ES-I3 (cell line): ENCODE data around the gene KCNIP3.

Source experiments
- H3K36me3 ChIP-seq: 2 replicates; pipeline ENCODE4 v1.6.1; 2013; ENCODE audit warnings: mild to moderate bottlenecking, low read length, control low read depth, moderate library complexity; ENCODE audit not compliant: insufficient read depth
- H3K4me1 ChIP-seq: 2 replicates; pipeline ENCODE4 v1.6.1; 2013; ENCODE audit warnings: mild to moderate bottlenecking, control low read depth, low read length; ENCODE audit not compliant: insufficient read depth
- H3K9ac ChIP-seq: 2 replicates; pipeline ENCODE4 v1.6.1; 2013; ENCODE audit warnings: low read depth, mild to moderate bottlenecking, low read length, moderate library complexity
- H3K9me3 ChIP-seq: 2 replicates; pipeline ENCODE4 v1.6.1; 2013; ENCODE audit warnings: mild to moderate bottlenecking, low read length, moderate library complexity; ENCODE audit not compliant: control insufficient read depth, insufficient read depth

The KCNIP3 gene

DNA sequence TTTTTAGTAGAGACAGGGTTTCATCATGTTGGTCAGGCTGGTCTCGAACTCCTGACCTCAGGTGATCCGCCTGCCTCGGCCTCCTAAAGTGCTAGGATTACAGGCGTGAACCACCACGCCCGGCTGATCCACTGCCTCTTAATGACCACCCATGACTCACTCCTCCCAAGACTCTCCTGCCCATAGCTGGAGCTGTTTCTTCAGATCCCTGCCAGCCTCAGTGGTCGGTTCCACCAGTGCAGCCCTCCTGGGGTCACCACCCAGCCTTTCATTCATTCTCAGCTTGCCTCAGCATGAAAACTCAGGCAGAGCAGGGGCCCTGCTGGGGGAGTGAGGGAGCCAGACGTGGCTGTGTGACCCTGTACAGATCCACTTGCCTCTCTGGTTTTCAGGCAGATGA lies 12.5 kb downstream of the KCNIP3 start:
- Histone ChIP-seq H3K36me3 (no peaks in the 10 kb centered on the region), H3K9me3 (no peaks in the 10 kb centered on the region), H3K4me1 (peaks cover 5% of the 10 kb centered on the region; the same call in 1 of the 2 replicates), H3K9ac (no peak overlapping the region)

DNA sequence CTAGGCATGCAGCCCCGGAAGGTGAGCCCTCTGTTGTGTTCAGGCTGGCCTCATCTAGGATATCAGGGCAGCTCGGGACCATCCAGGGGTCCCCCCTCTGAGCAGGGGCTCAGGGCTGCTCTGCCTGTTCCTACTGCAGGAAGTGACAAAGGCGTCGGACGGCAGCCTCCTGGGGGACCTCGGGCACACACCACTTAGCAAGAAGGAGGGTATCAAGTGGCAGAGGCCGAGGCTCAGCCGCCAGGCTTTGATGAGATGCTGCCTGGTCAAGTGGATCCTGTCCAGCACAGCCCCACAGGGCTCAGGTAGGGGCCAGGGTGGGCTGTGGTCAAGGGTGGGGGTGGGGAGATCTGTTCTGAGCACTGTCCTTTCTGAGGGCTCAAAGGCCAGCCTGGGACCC lies 13.1 kb downstream of the KCNIP3 start:
- peaks cover 4% of the 10 kb centered on the region; the same call in 1 of the 2 replicates for H3K4me1 ChIP-seq
- H3K9me3 ChIP-seq: no peaks in the 10 kb centered on the region
- no peak overlapping the region for H3K9ac ChIP-seq
- H3K36me3 ChIP-seq: no peaks in the 10 kb centered on the region

DNA sequence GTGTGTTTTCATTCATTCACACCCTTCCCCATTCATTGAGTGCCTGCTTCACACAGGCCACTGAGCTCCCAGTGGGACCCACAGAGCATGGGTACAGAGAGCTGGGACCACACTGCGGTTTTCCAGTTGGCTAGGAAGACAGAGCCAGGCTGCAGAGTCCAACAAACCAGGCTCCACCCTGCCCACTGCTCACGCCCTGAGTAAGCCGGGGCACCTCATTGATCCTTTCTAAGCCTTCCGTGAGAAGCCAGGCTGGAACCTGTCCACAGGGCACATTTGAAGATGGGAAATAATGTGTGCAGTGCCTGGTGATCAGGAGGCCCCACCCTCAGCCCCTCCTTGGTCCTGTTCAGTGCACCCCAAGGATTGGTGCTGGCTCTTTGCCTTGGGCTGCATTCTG lies 13.5 kb downstream of the KCNIP3 start:
- Histone ChIP-seq H3K4me1 (no peaks in the 10 kb centered on the region), H3K36me3 (no peaks in the 10 kb centered on the region), H3K9ac (no peak overlapping the region), H3K9me3 (no peaks in the 10 kb centered on the region)

DNA sequence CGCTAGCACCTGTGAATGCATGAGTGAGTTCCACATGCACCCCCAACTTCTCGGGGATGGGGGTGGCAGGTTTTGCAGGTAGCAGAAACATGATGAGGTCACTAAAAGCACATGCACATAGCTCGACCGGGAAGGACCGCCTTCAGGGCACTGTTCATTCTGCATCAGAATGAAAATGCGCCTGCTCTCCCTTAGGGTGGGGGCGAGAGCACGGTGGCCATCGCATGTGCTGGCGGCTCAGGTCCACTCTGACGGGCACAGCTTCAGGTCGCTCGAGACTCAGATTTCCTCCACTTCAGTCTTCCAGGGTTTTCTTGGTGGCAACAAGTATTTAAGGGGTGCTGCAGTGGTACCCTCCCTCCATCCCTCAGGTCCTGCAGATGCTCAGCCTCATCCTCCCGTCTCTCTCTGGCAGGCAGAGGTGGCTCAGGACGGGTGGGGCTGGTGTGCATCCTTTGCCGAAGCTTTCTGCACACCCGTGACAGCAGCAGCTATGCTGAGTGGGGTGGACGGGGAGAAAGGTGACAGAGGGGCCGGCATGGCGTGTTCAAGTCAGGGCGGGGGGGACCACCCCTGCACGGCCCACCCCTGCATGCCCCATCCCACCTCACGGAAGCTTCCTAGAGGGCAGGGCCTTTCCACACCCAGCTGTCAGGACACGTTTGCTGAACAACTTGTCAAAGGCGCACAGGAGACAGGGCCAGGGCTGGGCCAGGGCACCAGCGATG lies 14.8 kb downstream of the KCNIP3 start:
- Histone ChIP-seq H3K9ac (no peak overlapping the region), H3K36me3 (no peaks in the 10 kb centered on the region), H3K9me3 (no peaks in the 10 kb centered on the region), H3K4me1 (no peaks in the 10 kb centered on the region)

DNA sequence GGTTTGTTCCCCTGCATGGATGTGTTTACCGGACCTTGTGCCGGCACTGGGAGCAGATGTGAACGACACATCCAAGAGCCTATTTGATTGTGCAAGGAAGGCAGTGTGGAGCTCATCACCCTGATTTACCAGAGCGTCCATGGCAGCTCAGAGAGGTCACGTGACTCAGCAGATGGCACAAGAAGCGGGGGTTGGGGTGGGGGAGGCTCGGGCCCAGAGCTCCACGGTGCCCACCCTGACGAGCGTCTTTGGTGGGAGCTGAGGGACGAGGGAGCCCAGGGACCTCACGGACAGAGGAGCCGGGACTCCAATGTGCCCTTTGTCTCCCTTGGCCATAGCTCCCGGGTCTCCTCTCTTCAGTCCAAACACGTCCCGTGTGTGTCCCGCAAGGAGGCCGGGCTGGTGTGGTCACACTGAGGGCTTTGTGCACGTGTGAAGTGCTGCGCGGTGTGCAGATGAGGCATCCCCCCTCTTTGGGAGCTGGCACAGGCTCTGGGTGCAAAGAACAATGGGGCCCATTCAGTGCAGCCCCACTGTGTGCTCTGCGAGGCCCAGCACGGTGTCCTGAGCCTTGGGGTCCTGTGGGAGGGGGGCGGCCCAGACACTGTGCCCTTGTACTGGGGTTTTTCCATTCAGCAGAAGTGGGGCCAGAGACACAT lies 15.5 kb downstream of the KCNIP3 start:
- no peaks in the 10 kb centered on the region for H3K36me3 ChIP-seq
- H3K4me1 ChIP-seq: no peaks in the 10 kb centered on the region
- H3K9ac ChIP-seq: no peak overlapping the region
- H3K9me3 ChIP-seq: no peaks in the 10 kb centered on the region

DNA sequence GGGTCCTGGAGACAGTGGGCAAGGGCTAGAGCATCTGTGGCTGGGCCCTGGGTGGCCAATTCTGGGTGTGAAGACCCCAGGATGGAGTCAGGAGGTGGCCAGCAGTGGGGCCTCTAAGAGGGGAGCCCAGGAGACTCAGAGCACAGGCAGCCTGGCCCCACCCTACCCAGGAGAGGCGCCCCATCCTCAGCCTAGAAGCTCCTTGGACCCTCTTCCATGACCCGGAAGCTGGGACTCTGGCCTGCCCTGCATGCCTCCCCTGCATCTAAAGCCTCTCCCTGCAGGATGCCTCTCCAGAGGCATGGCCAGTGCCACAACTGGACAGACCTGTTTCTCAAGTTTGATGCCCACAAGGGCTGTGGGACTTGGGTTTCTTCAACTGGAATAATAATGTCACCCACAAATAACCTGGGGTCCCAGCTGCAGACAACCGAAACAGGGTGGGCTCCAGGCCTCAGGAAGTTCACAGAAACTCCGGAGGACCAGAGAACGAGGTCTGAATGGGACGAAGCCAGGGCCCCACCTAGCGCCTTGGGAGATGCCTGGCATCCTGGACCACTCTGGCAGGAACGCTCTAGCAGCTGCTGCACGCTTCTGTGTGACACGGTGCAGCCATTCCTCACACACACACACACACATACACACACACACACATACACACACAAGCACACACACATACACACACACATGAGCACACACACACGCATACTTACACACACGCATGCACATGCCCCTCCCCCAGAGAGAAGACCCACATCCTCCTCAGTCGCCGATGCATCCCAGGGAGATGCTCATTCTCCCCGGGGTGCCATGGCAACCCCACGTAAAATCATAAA lies 16.4 kb downstream of the KCNIP3 start:
- H3K9me3 ChIP-seq: no peaks in the 10 kb centered on the region
- no peaks in the 10 kb centered on the region for H3K36me3 ChIP-seq
- H3K4me1 ChIP-seq: no peaks in the 10 kb centered on the region
- no peak overlapping the region for H3K9ac ChIP-seq

DNA sequence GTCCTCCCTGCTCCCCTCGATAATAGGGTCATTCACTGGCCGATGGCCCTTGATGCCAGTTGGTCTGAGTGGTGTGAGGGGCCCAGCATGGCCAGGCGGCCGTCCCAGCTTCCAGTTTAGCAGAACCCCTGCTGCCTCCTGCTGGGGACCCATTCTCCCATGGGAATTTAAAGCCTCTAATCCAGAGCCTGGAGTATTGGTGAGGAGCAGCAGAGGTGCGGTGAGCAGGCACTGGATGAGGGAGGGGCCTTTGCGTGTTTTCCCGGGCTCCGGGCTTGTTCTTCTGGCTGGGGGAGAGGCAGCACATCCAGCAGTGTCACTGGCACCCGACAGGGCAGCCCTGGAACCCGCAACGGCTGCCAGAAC lies 17.4 kb downstream of the KCNIP3 start:
- no peaks in the 10 kb centered on the region for H3K9me3 ChIP-seq
- H3K4me1 ChIP-seq: no peaks in the 10 kb centered on the region
- H3K36me3 ChIP-seq: no peaks in the 10 kb centered on the region
- H3K9ac ChIP-seq: no peak overlapping the region

DNA sequence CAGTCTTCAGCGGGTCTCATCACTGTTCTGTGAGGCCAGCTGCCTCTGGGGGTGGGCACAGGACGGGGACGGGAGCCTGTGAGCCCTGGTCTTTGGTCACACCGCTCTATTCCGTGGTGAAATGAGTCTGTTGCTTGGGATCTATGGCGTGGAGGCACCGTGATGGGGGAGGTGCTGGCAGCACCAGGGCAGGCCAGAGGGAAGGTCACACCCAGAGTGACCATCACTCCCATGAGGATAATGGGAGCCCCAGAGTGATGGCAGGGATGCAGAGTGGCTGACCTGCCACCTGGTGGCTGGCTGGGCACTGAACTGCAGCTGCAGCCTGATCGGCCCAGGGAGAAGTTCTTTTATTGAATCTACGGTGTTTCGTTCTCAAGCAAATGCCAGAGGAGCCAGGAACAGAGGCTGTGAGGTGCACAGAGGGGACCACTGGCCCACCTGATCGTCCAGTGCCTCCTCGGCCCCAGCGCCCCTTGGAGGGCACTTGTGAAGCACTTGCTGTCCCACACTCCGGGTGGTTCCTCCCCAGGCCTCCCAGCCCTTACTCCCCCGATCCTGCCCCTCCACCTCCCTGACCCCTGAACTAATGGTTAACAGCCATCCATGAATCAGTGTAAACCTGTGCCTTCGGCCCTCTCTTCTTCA lies 17.9 kb downstream of the KCNIP3 start:
- Histone ChIP-seq H3K4me1 (no peaks in the 10 kb centered on the region), H3K9ac (no peak overlapping the region), H3K36me3 (no peaks in the 10 kb centered on the region), H3K9me3 (no peaks in the 10 kb centered on the region)

DNA sequence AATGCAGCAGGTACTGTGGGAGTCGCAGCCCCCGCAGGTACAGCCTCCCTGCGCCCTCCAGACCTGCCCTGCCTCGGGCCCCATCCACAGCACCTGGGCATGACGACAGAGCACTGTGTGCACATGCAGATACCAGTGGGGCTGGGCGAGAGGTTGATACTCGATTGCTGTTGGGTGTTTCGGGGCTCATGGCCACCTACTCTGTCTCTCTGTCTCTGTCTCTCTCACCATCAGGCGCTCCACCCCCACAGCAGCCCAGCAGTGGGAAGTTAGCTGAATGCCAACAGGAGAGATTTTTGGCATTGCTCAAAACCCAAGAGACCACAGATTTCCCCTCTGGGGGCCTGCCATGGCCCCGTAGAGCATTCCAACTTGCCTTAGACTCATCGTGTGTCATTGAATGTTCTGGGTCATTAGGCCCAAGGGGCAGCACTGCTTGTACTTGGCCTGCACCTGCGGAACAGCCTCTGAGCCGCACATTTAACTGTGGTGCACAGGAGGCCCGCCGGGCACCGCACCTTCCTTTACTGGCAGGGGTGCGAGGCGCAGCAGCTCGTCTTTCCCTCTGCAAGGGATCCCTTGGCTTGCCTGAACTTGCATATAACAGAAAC lies 18.8 kb downstream of the KCNIP3 start:
- no peak overlapping the region for H3K9ac ChIP-seq
- no peaks in the 10 kb centered on the region for H3K36me3 ChIP-seq

DNA sequence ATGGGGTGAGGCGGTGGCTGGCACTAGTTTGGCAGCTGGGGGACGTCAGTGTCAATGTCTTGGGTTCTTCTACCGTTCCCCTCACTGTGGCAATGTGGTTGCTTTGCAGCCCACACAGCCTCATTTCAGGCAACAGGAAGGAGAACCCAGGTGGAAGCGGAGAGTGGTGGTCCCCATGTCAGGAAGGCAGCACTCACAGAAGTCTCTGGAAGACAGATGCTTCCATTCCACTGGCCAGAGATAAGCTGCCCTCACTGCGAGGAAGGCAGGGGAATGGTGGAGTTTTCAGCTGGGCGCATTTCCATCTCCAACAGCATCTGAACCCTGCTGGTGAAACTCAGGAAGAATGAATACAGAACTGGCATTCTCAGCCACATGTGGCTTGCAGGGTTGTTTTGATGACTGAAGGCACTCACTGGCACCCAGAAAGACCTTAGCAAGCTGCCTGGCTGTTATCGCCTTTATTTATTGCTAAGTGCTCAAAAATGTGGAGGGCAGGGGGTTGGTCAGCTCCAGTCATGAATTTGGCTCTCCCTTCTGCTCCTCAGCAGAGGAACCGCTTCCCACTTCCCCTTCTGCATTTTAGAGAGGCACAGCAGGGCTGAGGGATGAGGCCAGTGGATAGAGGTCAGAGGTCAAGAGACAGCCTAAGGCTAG lies 19.4 kb downstream of the KCNIP3 start:
- no peaks in the 10 kb centered on the region for H3K4me1 ChIP-seq
- no peaks in the 10 kb centered on the region for H3K36me3 ChIP-seq
- H3K9ac ChIP-seq: no peak overlapping the region
- no peaks in the 10 kb centered on the region for H3K9me3 ChIP-seq

More for the DNA sequence above, 18.8 kb downstream of the KCNIP3 start:
- H3K9me3 ChIP-seq: no peaks in the 10 kb centered on the region
- no peaks in the 10 kb centered on the region for H3K4me1 ChIP-seq

DNA sequence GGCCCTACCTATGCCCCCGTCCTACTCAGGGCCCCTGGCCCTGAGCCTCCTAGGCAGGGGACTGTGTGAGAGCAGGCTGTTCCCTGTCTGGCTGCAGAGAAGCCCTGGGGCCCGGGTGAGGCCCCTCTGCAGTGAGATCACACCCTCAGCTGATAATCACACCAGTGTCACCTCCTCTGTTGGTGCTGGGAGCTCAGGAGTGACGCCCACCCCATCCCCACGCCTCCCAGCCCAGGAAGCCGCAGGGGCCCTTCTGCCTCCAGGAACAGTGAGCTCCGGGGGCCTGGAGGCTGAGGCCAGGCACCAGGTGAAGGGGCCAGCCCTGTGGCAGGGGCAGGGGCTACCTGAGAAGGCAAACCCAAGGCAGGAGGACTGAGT lies 20.0 kb downstream of the KCNIP3 start:
- Histone ChIP-seq H3K9ac (no peak overlapping the region), H3K4me1 (no peaks in the 10 kb centered on the region), H3K9me3 (no peaks in the 10 kb centered on the region), H3K36me3 (no peaks in the 10 kb centered on the region)

DNA sequence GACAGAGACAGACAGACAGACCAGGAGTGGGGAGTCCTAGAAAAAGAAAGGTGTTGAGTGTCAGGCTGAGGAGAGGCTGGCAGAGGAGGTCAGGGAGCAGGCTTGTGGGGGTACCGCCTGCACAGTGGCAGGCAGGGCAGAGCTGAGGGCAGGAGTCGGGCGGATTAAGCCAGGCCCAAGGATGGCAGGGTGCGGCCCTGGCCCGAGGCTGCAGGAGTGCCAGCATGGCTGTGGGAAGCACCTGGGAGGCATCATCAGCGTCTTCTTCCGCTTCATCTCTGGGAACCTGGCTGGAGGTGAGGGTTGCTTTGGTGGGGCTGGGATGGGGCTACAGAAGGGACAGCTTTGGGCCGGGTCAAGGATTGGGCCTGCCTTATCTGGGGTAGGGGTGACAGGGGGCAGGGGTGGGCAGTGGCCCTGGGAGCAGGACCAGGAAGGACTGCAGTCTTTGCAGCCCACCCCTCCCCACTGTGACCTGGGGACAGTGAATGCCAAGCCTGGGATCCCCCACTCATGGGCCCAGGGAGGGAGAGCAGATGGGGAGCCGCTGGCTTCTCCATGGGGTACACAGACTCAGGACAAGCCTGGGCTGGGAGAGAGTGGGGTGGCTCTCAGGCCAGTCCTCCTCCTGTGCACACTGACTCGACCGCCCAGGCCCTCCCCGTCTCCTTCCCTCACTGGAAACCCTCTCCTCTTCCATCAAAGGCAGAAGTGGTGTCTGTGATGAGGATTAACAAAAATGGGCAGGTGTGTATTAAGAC lies 20.7 kb downstream of the KCNIP3 start:
- no peak overlapping the region for H3K9ac ChIP-seq
- H3K9me3 ChIP-seq: no peaks in the 10 kb centered on the region
- no peaks in the 10 kb centered on the region for H3K4me1 ChIP-seq
- H3K36me3 ChIP-seq: no peaks in the 10 kb centered on the region
